GM10248 (cell line): ENCODE results near the gene MEIS1.

Experiments used
- CTCF ChIA-PET: fragments of 300-600 bp; sonication (Branson Sonifier 250); formaldehyde crosslinking; extraction: SDS; loops from one replicate; lab custom pipeline; 2021; ENCODE audit warnings: antibody characterized with exemption; lab: Yijun Ruan, JAX
- POLR2A ChIA-PET: fragments of 350-650 bp; sonication (Branson Sonifier 250); formaldehyde crosslinking; extraction: SDS; loops from one replicate; lab custom pipeline; 2020; ENCODE audit warnings: antibody characterized with exemption; lab: Yijun Ruan, JAX
- DNase-seq: peaks from one replicate; pipeline ENCODE4 v3.0.0; 2012; ENCODE audit errors: extremely low spot score
- TF ChIP-seq, protein P1 (sequence below): IDR thresholded peaks from 2 replicates; pipeline ENCODE4 v1.5.1; 2012; ENCODE audit warnings: mild to moderate bottlenecking, low read depth; ENCODE audit errors: extremely low read depth, missing control alignments, control extremely low read depth

Gene MEIS1

DNA sequence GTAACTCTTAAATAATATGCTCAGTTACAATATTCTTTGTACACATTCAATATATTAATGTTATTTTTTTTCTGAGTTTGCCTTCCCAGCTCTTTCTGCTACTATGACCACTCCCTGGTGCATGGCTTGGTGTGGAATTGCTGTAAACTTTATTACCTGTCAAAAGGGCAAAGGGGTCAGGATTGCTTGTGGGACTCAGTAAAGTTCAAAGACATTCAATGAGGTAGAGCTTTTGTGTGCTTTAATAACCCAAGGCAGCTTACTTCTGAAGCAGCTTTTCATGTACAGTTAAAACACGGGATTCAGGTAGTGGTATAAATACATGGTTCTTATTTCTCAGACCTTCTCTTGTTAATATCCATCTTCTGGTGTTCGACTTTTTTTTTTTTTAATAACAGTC is 132.8 kb downstream of the MEIS1 start:
- DNase-seq: no peak
- POLR2A ChIA-PET: no interaction called here
- TF ChIP-seq, protein P1, sequence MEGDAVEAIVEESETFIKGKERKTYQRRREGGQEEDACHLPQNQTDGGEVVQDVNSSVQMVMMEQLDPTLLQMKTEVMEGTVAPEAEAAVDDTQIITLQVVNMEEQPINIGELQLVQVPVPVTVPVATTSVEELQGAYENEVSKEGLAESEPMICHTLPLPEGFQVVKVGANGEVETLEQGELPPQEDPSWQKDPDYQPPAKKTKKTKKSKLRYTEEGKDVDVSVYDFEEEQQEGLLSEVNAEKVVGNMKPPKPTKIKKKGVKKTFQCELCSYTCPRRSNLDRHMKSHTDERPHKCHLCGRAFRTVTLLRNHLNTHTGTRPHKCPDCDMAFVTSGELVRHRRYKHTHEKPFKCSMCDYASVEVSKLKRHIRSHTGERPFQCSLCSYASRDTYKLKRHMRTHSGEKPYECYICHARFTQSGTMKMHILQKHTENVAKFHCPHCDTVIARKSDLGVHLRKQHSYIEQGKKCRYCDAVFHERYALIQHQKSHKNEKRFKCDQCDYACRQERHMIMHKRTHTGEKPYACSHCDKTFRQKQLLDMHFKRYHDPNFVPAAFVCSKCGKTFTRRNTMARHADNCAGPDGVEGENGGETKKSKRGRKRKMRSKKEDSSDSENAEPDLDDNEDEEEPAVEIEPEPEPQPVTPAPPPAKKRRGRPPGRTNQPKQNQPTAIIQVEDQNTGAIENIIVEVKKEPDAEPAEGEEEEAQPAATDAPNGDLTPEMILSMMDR: no peak
- CTCF ChIA-PET: no interaction called here

DNA sequence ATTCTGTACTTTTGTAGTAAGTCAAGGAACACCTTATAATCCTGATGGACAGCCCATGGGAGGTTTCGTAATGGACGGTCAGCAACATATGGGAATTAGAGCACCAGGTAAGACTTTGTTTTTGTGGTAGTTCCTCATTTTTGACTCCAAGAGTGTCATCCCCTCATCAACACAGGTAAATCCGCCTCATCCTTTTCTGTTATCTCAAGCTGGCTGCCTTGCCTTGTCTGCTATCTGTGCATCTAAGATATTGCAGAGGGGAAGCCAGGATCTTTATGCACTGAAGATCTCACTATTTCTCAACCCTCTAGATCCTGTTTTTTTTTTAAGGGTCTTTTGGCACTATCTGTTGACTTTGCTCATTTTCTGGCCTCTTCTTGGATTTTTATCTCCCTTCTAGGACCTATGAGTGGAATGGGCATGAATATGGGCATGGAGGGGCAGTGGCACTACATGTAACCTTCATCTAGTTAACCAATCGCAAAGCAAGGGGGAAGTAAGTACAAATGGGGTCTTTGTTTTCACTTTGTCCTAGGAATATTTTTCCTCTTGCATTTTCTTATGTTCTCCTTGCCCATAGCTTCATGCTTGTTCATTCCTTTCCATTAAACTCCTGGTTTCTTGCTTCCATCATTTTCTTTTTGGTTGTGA is 133.8 kb downstream of the MEIS1 start:
- no peak for DNase-seq
- POLR2A ChIA-PET: no interaction called here
- TF ChIP-seq, protein P1: no peak
- CTCF ChIA-PET: no interaction called here

DNA sequence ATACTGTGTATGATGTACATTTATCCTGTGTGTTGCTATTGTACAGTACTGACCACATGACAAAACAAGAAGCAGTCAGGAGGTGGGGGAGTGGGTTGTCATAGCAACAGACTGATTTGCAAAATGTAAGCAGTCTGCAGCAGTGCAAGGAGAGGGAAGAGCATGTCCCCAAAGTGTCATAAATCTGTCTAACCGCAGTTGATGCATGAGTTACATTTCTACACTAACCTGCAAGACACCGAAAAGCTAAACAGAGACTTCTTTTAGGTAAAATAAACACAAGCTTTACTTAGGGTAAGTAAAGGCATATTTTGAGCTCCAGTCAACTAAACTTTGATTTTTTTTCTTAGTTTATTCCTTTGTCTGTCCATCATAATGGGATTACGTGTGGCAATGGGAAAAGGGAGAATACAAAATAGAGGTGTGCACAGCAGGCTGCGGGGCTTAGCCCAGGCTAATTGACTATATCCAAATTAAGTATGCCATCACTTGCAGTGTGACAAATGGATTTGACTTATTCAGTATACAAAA is 134.5 kb downstream of the MEIS1 start:
- no peak for DNase-seq
- ChIA-PET POLR2A (no interaction called here), CTCF (no interaction called here)
- TF ChIP-seq, protein P1: no peak

DNA sequence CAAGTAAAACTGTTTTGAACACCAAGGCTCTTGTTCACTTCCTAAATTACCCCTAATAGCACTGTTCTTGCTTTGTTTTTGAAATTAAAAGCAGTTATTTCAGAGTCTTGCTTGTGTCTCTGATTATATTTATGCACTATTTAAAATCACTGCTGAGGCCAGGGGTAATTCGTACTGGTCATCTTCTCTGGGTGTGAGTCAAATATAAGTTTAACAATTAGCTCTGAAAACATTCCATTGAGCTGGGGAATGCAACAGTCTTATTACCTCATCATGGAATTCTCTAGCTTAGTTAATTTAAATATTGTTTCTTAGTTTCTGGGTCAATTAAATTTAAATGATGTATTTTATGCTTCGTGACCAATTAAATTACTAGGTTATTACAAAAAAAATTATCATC is 135.0 kb downstream of the MEIS1 start:
- TF ChIP-seq, protein P1: no peak
- ChIA-PET CTCF (interaction anchor here (0.8 kb wide), 1 partner anchor 52 kb away, joined by 3 read pairs; no protein-coding TSS in a partner anchor), POLR2A (no interaction called here)
- no peak for DNase-seq

DNA sequence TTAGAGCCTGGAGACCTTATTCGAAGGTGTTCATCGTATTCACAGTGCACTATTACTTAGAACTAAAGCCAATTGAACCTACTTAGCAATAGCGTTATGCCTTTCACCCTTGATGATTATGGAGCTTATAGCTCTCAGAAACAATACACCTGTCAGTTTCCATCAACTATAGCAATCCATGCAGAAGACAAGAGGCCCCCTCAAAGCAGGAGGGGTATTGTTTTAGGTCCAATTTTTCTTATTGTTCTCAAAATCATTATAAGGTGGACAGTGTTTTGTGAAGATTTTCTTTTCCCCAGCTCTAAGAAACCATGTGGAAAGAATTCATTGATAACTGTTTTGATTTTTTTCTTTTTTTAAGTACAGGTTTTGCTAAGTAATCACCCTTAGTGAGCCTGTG is 135.5 kb downstream of the MEIS1 start:
- TF ChIP-seq, protein P1: no peak
- CTCF ChIA-PET: interaction anchor here (0.8 kb wide), 1 partner anchor 52 kb away, joined by 3 read pairs; no protein-coding TSS in a partner anchor
- POLR2A ChIA-PET: no interaction called here
- no peak for DNase-seq

DNA sequence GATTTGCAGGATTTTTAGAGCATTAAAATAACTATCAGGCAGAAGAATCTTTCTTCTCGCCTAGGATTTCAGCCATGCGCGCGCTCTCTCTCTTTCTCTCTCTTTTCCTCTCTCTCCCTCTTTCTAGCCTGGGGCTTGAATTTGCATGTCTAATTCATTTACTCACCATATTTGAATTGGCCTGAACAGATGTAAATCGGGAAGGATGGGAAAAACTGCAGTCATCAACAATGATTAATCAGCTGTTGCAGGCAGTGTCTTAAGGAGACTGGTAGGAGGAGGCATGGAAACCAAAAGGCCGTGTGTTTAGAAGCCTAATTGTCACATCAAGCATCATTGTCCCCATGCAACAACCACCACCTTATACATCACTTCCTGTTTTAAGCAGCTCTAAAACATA is 137.0 kb downstream of the MEIS1 start:
- no peak for DNase-seq
- ChIA-PET POLR2A (no interaction called here), CTCF (interaction anchor here (1.0 kb wide), 1 partner anchor 19 kb away, joined by 3 read pairs; no protein-coding TSS in a partner anchor)
- TF ChIP-seq, protein P1: no peak

DNA sequence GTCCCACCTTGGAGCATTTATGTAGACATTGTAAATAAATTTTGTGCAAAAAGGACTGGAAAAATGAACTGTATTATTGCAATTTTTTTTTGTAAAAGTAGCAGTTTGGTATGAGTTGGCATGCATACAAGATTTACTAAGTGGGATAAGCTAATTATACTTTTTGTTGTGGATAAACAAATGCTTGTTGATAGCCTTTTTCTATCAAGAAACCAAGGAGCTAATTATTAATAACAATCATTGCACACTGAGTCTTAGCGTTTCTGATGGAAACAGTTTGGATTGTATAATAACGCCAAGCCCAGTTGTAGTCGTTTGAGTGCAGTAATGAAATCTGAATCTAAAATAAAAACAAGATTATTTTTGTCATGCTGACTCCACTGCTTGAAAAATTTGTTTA is 137.5 kb downstream of the MEIS1 start:
- no peak for DNase-seq
- CTCF ChIA-PET: interaction anchor here (1.0 kb wide), 1 partner anchor 19 kb away, joined by 3 read pairs; no protein-coding TSS in a partner anchor
- POLR2A ChIA-PET: no interaction called here
- TF ChIP-seq, protein P1: no peak
